NCI-H146 treated with DMSO at 0.1 percent for 48 hours (cell line): ENCODE results near the gene TNFAIP1.
A peak's percentile ranks its signal among the peaks of the same experiment; 100 is the strongest.

ENCODE experiments used
- DNase-seq: peaks from one replicate; lab custom pipeline; 2025; ENCODE audit not compliant: unreplicated experiment; lab: John Stamatoyannopoulos, UW

Gene TNFAIP1

DNA sequence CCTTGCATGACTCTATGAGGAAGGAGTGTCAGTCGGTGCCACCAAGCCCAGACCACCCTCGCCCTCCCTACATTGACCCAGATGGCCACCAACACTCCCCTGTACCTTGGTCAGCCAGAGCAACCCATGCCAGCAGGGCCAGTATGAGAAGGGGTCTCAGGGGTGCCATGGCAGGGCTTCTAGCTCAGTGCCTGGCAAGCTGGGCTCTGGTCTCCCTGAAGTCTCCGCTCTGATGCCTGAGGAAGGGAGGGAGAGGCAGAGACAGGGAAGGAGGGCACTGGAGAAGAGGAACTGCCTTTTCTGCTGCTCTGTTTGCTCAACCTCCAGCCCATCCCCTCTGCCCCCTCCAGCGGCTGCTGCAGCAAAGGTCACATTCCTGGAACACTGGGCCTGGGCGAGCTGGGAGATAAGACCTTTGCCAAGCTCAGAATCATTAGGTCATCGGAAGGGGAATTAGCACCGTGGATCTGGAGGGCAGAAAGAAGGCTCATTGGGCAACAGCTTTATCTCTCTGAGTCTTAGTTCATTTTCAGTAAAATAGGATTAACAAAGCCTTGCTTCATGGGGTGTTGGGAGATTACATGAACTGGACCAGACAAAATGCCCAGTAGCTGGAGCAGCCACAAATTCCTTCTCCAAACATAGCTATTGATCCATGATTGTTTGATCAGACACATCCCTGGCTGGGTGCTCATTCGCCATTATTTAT, 34.6 kb downstream of the TNFAIP1 start, which contains the start of gene VTN:
Gene VTN, minus strand, starts transcription at position 273 of the 709 bp plus-strand sequence. Its CDS starts 104 bp downstream, at position 169.
- DNase-seq: peak; percentile 63

GRCh38 chr17:28370744-28371103, 35.2 kb downstream of the TNFAIP1 start:
- no peak for DNase-seq

DNA sequence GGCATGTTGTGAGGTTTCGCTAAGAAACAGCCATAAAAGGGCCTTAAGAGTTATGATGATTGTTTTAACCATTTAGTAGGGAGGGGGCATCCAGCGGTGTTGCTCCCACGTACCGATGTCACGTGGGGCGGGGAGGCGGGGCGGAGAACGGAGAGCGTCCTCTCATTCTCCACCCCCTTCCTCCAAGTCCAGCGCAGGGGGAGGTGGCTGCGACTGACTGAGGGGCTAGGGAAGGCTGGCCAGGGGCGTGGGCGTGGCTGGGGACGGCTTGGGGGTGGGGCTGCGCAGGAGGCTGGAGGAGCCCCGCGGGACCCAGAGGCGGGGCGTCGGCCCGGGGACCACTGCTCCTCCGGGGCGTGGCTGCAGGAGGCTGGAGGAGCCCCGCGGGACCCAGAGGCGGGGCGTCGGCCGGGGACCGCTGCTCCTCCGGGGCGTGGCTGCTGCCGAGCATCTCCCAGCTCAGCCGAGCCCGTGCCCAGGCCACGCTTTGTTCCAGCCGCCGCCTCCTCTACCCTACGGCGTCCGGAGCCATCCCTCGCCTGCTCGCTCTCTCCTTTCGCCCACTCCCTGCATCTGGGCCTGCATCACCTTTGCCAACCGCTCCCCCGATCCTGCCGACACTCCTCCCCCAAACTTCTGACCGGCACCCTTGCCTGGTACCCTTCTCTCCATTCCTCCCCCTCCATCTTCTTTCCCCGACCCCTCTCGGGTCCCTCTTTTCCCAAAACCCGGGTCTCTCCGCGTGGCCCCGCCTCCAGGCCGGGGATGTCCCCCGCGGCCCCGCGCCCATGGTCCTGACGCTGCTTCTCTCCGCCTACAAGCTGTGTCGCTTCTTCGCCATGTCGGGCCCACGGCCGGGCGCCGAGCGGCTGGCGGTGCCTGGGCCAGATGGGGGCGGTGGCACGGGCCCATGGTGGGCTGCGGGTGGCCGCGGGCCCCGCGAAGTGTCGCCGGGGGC, 36.0 kb downstream of the TNFAIP1 start, which contains the start of gene SARM1:
Gene SARM1, plus strand, starts transcription at position 450 of the 958 bp plus-strand sequence. Its CDS starts 339 bp downstream, at position 789.
- DNase-seq: peak; percentile 87

GRCh38 chr17:28372203-28372944, 36.8 kb downstream of the TNFAIP1 start:
- no peak for DNase-seq

DNA sequence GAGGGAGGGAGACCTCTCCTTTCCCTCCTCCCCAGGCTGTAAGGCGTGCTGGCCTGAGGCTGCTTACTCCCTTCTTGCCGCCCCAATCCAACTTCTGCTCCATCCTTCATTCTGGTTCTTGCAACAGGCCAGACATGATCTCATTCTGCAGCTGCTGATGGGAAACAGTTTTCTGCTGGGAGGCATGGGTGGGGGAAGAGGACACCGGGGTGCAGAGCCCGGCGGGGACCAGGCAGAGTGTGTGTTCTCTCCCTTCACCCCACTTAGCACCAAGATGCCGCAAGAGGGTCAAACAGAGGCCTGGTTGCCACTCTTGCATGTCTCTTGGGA, 37.3 kb downstream of the TNFAIP1 start:
- DNase-seq: no peak

GRCh38 chr17:28379814-28380801, 44.5 kb downstream of the TNFAIP1 start:
- no peak for DNase-seq

- DNase-seq: no peak
Observed at GRCh38 chr17:28381141-28381825, 45.7 kb downstream of the TNFAIP1 start.

- DNase-seq: peak; percentile 83
Observed at GRCh38 chr17:28384281-28385036, 48.9 kb downstream of the TNFAIP1 start.

- peak; percentile 47 for DNase-seq
Observed at GRCh38 chr17:28385037-28385400, 49.5 kb downstream of the TNFAIP1 start.

- DNase-seq: peak; percentile 38
Observed at GRCh38 chr17:28385406-28385805, 49.8 kb downstream of the TNFAIP1 start.

- DNase-seq: no peak
Observed at GRCh38 chr17:28386391-28386790, 50.8 kb downstream of the TNFAIP1 start.

- DNase-seq: no peak
Observed at GRCh38 chr17:28388106-28388505, 52.5 kb downstream of the TNFAIP1 start.

DNA sequence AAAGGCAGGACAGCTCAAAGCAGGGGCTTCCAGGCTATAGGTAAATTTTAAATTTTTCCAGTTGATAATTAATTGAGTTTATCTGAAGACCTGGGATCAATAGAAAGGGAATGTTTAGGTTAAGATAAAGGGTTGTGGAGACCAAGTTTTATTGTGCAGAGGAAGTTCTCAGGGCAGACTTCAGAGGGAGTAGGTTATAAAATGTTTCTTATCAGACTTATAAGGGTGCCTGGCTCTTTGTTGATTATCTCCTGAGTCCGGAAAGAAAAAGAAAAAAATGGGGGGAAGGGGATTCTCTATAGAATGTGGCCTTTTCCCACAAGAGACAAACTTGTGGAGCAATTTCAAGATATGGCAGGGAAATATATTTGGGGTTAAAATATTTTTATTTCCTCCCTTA, 54.6 kb downstream of the TNFAIP1 start:
- DNase-seq: no peak

GRCh38 chr17:28390563-28390962, 55.0 kb downstream of the TNFAIP1 start:
- DNase-seq: no peak

- DNase-seq: no peak
Observed at GRCh38 chr17:28390984-28391383, 55.4 kb downstream of the TNFAIP1 start.

GRCh38 chr17:28391401-28391800, 55.8 kb downstream of the TNFAIP1 start:
- DNase-seq: no peak

DNA sequence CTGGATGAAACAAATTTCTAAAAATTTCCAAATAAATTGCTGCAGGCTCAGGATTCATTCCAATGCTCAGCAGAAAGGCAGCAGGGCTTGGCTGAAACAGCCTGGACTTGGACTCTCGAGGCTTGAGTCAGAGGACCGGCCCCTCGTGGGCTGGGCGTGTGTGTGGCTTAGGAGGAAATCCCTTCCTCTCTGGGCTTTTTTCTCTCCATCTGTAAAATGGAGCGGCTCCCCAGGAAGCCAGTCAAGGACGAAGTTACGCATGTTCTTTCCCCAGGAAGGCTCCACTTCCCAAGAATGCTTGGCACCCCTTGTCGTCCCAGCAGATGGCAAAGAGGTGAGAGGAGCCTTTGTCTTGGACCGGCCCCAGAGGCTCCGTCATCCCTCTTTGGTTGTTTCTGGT, 56.9 kb downstream of the TNFAIP1 start:
- no peak for DNase-seq

GRCh38 chr17:28394337-28395116, 59.0 kb downstream of the TNFAIP1 start:
- no peak for DNase-seq
